Activated T-cell treated with anti-CD3 and anti-CD28 coated beads for 4 hours (primary cell): ENCODE data around the gene C20orf204.
A peak's percentile ranks its signal among the peaks of the same experiment; 100 is the strongest.

ENCODE experiments used
- DNase-seq: peaks from one replicate; pipeline ENCODE4 v3.0.0-alpha.2; 2020

Gene C20orf204

GRCh38 chr20:64056889-64057627 is 21.1 kb downstream of the C20orf204 start:
- DNase-seq, result no peak

GRCh38 chr20:64057628-64058498 is 21.9 kb downstream of the C20orf204 start:
- DNase-seq, result peak; percentile 82

- no peak for DNase-seq
Measured at GRCh38 chr20:64058536-64058935, 22.6 kb downstream of the C20orf204 start.

GRCh38 chr20:64062276-64062595 is 26.3 kb downstream of the C20orf204 start:
- no peak for DNase-seq

- DNase-seq, result peak; percentile 90
Measured at GRCh38 chr20:64062596-64063388, 26.8 kb downstream of the C20orf204 start, which contains the start of gene TCEA2. TCEA2 (plus strand) TSS chr20:64063198; CDS start chr20:64063313, 115 bp downstream.

GRCh38 chr20:64063389-64064144 is 27.6 kb downstream of the C20orf204 start:
- DNase-seq, result no peak

GRCh38 chr20:64064145-64064698 is 28.2 kb downstream of the C20orf204 start:
- DNase-seq, result no peak

GRCh38 chr20:64065062-64065973 is 29.3 kb downstream of the C20orf204 start:
- no peak for DNase-seq

GRCh38 chr20:64065974-64066343 is 30.0 kb downstream of the C20orf204 start:
- no peak for DNase-seq

GRCh38 chr20:64067005-64067632 is 31.1 kb downstream of the C20orf204 start:
- DNase-seq, result no peak

GRCh38 chr20:64067733-64068307 is 31.8 kb downstream of the C20orf204 start:
- DNase-seq, result no peak

GRCh38 chr20:64068386-64069208 is 32.6 kb downstream of the C20orf204 start:
- no peak for DNase-seq

GRCh38 chr20:64069209-64069613 is 33.2 kb downstream of the C20orf204 start:
- DNase-seq, result no peak

- no peak for DNase-seq
Measured at GRCh38 chr20:64069614-64070243, 33.7 kb downstream of the C20orf204 start.

GRCh38 chr20:64070244-64070993 is 34.4 kb downstream of the C20orf204 start:
- no peak for DNase-seq

GRCh38 chr20:64071341-64072332 is 35.7 kb downstream of the C20orf204 start:
- DNase-seq, result no peak
